Muscle of back (tissue), 13 donors: ENCODE data around the gene MRPS21. TPM values are rescaled to one million over a fixed set of nuclear protein-coding genes. Genes with fewer than 3 reads are reported as not detected.

Experiments
- DNase-seq, 3 donors: peaks; one replicate each; pipeline versions ENCODE4 v3.0.0 to v3.0.0-alpha.2; 2013
- long read RNA-seq, 9 donors: transcript quantifications; one replicate each; lab custom pipeline, GENCODE V29; 2026
- polyA plus RNA-seq, 10 donors: library from polyadenylated mRNA; unstranded; fragments of 120-200 nt; gene quantifications; one replicate each; pipeline ENCODE4 v1.2.1, GENCODE V29; 2013; ENCODE audit not compliant: insufficient read length in 10 of 10

MRPS21 gene
- 10 to 100 TPM; 39.9 to 59.1 (median 44.1) TPM for polyA plus RNA-seq
- long read RNA-seq, donor 1, transcript MRPS21-201 (2 exons, 1,462 nt) = minor isoform, 29 of 115 reads
- long read RNA-seq, donor 1, transcript MRPS21-202 (3 exons, 1,226 nt) = major isoform, 76 of 115 reads
- long read RNA-seq, donor 1, partial matches to known transcripts = 10 of 115 reads
- long read RNA-seq, donor 1, other reads (novel, unspliced or antisense) = 0 of 115 reads
- long read RNA-seq, donor 2, transcript MRPS21-201 (2 exons, 1,462 nt) = minor isoform, 27 of 83 reads
- long read RNA-seq, donor 2, transcript MRPS21-202 (3 exons, 1,226 nt) = major isoform, 56 of 83 reads
- long read RNA-seq, donor 2, partial matches to known transcripts = 0 of 83 reads
- long read RNA-seq, donor 2, other reads (novel, unspliced or antisense) = 0 of 83 reads
- long read RNA-seq, donor 3 = 0 reads
- long read RNA-seq, donor 4, transcript MRPS21-201 (2 exons, 1,462 nt) = minor isoform, 22 of 70 reads
- long read RNA-seq, donor 4, transcript MRPS21-202 (3 exons, 1,226 nt) = major isoform, 48 of 70 reads
- long read RNA-seq, donor 4, partial matches to known transcripts = 0 of 70 reads
- long read RNA-seq, donor 4, other reads (novel, unspliced or antisense) = 0 of 70 reads
- long read RNA-seq, donor 5, transcript MRPS21-202 (3 exons, 1,226 nt) = major isoform, 125 of 179 reads
- long read RNA-seq, donor 5, transcript MRPS21-201 (2 exons, 1,462 nt) = minor isoform, 46 of 179 reads
- long read RNA-seq, donor 5, partial matches to known transcripts = 8 of 179 reads
- long read RNA-seq, donor 5, other reads (novel, unspliced or antisense) = 0 of 179 reads
- long read RNA-seq, donor 6, transcript MRPS21-201 (2 exons, 1,462 nt) = minor isoform, 24 of 105 reads
- long read RNA-seq, donor 6, transcript MRPS21-202 (3 exons, 1,226 nt) = major isoform, 66 of 105 reads
- long read RNA-seq, donor 6, partial matches to known transcripts = 15 of 105 reads
- long read RNA-seq, donor 6, other reads (novel, unspliced or antisense) = 0 of 105 reads
- long read RNA-seq, donor 7, transcript MRPS21-202 (3 exons, 1,226 nt) = major isoform, 55 of 82 reads
- long read RNA-seq, donor 7, transcript MRPS21-201 (2 exons, 1,462 nt) = minor isoform, 27 of 82 reads
- long read RNA-seq, donor 7, partial matches to known transcripts = 0 of 82 reads
- long read RNA-seq, donor 7, other reads (novel, unspliced or antisense) = 0 of 82 reads
- long read RNA-seq, donor 8, transcript MRPS21-201 (2 exons, 1,462 nt) = minor isoform, 20 of 87 reads
- long read RNA-seq, donor 8, transcript MRPS21-202 (3 exons, 1,226 nt) = major isoform, 57 of 87 reads
- long read RNA-seq, donor 8, partial matches to known transcripts = 10 of 87 reads
- long read RNA-seq, donor 8, other reads (novel, unspliced or antisense) = 0 of 87 reads
- long read RNA-seq, donor 9, transcript MRPS21-201 (2 exons, 1,462 nt) = minor isoform, 6 of 15 reads
- long read RNA-seq, donor 9, transcript MRPS21-202 (3 exons, 1,226 nt) = major isoform, 9 of 15 reads
- long read RNA-seq, donor 9, partial matches to known transcripts = 0 of 15 reads
- long read RNA-seq, donor 9, other reads (novel, unspliced or antisense) = 0 of 15 reads

DNA sequence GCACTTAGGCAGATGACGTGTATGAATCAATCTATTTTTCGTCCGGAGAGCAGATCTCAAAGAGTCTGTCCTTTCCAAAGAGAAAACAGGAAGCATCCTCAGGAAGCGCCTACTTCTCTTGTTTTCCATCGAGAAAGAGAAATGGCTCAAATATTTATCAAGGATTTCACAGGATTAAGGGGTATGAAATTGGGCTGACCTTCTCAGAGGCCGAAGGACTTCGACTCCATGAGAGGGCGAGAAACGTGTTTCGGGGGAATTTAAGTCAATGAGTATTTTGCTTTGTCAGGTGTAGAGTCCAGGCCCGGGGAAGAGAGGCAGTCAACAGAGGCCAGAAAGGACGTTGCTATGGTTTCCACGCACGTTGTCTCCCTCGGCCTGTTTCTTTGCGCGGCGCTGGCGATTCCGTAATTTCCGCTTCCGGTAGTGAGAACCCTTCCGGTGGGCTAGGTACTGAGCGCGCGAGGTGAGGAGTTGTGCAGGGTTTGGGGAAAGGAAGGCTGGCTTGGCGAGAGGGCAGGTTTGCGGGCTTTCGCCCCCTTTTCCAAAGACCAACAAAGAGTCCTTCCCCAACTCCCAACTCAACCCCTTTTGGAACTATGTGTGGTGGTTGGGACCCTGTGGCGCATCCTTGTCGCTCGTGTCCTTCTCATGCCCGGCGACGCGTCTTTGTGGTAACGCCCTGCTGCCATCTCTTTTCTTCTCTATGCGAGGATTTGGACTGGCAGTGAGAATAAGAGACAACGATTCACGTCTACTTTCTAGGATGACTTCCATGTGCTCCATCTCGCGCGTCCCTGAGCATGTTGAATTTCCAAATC lies at the start of gene MRPS21:
MRPS21 (plus strand) TSS at position 429 of the 821 bp plus-strand sequence. CDS start 506 bp downstream, outside the sequence.
- peak; percentile 92 to 98 (median 95) for DNase-seq

DNA sequence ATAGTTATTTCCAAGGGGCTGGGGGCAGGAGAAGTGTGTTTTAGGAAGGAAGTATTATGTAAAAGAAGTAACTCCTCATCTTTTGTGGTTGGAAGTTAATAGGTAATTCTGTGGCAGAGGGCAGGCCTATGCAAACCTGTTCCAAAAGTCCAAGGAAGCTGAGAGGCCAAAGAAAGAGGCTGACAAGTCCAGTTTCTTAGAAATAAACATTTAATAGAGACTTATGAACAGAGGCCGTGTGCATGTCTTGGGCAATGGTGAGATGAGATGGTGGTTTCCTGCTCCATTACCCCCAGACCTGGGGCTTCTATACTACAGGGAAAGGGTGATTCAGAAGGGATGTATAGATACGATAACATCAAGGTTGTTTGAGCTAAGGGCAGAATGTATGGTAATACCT lies 43.7 kb upstream of the MRPS21 start:
- DNase-seq = no peak

DNA sequence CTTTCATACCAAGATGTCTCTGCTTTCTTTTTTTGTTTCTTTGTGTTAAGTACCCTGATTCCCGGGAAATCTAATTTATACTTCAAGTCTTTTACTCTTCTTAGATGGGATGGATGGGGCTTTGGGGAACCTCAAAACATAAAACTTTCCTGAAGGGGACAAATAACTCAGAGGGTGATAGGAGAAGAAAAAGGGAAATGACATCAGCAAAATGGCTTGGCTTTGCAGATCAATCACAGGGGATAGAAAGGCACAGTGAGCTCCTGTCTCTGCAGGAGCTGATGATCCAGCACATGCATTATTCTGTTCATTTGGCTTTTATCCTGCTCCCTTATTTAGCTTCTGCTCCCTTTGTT lies 37.5 kb upstream of the MRPS21 start:
- no peak for DNase-seq

DNA sequence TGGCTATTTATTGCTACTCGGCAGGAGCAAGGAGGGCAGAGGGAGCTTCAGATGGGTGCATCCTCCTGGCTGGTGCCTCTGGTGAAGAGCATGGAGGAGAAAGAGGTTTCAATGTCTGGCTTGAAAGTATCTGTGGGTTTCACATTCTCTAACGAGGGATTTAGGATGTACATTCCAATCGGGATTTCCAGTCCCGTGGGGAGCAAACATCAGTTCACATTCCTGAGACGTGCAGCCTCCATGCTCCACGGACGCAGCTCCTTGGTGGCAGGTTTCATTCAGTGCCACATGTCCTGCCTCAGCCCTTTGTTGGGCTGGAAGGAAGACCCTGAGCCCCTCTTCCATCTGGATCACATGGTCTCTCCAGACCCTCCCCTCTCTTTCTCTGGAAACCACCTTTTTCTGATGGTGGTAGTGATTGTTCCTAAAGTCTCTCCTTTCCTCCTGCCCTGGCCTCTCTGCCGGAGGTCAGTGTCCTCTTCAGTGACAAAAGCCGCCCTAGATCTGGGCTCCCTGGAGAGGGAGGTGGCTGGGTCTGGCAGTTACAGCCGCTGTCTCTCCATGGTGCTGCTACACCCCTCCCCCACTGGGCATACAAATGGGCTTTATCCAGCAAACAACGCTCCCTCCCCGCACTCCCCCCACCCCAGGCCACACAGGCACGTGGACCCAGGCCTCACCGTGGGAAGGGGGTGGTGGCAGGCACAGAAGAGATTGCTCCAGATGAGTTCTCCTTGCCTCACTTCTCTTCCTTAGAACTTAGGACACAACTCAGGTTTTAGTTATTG lies 36.9 kb upstream of the MRPS21 start:
- no peak for DNase-seq

DNA sequence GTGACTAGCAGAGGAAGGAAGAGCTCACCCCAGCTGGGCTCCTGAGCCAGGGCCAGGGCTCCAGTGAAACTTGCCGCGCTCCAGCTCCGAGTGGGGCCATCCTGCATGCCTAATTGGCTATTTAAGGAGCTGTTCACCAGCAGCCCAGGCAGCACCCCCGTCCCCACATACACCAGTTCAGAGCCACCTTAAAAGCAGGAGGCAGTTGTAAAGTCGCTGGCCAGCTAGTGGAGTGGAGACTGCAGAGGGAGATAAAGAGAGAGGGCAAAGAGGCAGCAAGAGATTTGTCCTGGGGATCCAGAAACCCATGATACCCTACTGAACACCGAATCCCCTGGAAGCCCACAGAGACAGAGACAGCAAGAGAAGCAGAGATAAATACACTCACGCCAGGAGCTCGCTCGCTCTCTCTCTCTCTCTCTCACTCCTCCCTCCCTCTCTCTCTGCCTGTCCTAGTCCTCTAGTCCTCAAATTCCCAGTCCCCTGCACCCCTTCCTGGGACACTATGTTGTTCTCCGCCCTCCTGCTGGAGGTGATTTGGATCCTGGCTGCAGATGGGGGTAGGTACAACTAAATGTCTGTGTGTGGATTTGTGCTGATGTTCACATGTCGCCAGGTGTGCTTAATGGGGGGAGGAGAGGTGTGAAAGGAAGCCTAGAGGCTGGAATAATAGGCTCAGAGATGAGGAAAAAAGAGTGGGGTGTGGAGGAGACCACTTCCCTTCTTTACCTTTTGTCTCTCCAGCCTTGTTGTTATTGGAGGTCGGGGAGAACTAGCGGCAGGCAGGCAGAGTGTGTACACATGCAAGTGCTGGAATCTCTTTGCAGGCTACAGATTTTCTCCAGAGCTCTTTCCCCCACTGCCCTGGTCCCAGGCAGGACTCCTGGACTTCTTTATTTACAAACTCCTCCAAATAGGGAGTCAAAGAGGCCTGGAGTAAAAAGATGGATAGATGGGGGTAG lies 35.8 kb upstream of the MRPS21 start, which contains the start of gene CA14:
CA14 (plus strand) TSS at position 151 of the 962 bp plus-strand sequence; CDS start at position 506, 355 bp downstream.
- DNase-seq = peak in 1 of 3 donors; percentile 20

DNA sequence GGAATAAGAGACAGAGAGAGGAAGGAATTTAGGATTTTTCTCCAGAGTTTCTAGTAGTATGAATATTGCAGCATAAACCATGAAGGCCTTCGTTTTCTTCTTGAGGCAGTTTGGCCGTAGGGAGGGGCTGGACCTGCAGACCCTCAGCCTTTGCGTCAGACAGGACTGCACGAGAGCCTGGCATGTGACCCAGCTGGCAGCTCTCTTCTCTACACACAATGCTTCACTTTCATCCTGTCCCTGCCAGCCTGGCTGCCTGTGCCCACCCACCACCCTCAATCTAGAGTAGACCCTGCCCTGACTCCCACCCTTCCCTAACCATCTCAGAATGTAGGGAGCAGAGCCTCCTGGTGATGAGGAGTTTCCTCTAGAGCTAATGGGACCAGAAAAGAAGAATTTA lies 34.4 kb upstream of the MRPS21 start:
- no peak for DNase-seq

DNA sequence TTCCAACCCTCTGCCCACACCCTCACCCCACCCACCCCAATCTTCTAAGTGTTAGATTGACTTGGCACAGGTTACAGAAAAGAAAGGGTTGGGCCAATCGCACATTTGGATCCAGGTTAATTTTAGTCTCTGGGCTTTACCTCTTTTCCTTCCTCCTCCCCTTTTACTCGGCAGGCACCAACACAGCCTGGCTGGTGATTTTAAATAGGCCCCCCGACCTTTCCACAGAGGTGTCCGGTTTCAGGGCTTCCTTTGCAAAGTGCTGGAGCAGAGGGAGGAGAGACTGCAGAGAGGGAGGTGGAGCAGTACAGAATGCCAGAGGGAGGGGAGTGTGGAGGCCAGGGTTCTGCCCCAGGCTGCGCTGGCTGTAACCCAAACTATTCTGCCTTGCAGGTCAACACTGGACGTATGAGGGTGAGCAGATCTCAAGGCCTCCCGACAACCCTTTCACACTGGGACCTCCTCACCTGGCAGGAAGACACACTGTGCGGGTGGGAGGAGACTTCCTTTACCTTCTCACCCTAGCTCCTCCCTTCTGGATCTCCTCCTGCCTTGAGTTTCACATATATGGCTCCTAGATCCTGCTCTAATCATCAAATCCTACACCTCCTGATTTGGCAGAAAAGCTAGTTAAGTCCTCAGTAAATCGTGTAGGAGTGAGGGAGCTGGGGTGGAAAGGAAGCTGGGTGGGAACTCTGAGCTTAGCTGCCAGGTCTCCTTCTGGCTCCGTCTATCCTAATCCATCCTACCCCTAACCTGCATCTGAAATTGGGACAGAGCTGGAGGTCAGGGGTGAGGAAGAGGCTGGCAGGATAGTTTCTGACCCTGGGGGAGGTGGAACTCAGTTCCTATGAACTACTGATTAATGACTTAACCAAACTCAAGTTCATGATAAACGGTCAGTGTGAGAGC lies 33.6 kb upstream of the MRPS21 start:
- DNase-seq = peak in 2 of 3 donors; percentile 34 to 65

DNA sequence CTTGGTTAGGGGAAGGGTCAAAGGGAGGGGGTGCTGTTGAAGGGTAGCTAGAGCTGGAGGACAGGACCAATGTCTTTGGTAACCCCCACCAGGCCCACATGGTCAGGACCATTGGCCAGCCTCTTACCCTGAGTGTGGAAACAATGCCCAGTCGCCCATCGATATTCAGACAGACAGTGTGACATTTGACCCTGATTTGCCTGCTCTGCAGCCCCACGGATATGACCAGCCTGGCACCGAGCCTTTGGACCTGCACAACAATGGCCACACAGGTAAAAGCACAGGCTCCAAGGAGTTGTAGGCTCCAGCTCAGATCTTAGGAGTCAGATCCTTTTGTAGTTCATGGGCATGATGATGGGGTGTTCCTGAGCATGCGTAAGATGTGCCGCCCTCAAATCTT lies 32.3 kb upstream of the MRPS21 start:
- no peak for DNase-seq

DNA sequence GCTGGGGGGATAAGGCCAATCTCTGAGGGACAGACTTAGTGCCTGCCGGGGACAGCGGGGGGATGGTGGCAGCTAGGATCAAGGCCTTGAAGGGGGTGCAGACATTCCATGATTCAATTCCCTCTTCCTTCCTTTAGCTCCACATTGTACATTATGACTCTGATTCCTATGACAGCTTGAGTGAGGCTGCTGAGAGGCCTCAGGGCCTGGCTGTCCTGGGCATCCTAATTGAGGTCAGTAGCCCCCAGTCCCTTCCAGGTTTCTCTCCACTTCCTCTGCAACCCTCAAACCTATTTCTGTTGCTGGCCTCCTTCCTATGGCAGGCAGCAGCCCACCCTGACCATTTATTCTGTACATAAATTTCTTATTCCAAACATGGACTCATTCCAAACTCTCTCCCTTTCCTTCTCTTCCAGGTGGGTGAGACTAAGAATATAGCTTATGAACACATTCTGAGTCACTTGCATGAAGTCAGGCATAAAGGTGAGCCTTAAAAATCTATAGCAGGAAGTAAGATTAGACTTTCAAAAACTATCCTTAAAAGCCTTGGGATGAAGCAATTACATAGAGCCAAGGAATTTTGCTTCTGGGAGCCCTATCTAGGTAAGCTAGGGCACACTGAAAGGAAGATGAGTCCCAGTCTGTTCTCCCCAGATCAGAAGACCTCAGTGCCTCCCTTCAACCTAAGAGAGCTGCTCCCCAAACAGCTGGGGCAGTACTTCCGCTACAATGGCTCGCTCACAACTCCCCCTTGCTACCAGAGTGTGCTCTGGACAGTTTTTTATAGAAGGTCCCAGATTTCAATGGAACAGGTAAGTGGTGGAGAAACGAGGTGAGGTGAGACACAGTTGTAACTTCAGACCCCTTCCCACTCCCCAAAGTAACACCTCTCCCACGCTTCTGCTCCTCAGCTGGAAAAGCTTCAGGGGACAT lies 31.0 kb upstream of the MRPS21 start:
- DNase-seq = no peak

DNA sequence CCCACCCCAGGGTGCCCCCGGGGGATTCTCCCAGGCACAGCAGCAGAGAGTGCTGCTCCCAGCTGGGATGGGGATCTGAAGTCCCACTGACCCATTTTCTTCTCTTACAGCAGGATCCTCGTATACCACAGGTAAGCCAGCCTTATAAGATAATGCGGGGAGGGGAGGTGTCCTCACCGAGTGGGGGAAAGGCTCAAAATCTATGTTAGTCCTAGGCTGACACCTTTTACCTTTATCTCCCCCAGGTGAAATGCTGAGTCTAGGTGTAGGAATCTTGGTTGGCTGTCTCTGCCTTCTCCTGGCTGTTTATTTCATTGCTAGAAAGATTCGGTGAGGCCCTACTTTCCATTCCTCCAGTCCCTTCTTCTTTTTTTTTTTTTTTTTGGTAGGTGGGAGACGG lies 30.1 kb upstream of the MRPS21 start:
- DNase-seq = no peak

DNA sequence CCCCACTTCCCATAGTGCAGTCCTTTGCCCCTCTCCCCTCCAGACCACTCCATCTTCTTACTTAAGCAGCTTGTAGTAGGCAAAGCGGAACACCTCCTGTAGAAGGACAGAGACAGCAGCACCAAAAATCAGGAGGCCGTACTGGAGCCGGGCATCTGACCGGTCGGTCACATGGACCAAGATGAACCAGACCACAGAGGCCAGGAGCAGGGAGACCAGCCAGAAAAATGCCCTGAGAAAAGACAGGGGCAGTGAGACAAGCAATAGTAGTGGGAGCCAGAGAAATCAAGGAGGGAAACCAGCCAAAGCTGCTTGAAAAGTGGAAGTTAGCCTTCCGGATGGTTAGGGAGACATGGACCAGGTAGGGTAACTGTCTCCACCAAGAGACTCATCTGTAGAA lies 25.8 kb upstream of the MRPS21 start:
- DNase-seq = no peak

DNA sequence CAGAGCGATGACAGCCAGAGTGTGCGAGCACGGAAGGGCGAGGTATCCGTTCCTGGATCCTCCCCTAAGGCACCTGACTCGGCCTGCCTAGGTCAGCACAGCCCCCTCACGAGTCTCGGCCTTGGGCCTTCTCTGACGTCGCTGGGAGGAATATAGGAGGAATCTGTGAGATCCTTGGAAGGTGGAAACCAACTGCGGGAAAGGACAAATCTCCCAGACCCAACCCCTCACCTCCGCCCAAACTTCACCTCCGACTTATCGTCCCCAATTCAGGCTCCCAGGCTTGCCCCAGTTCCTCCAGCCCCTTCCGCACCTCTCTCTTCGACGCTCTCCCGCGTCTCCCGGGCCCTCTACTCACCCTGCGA lies 25.3 kb upstream of the MRPS21 start:
- peak in 1 of 3 donors; percentile 62 for DNase-seq

DNA sequence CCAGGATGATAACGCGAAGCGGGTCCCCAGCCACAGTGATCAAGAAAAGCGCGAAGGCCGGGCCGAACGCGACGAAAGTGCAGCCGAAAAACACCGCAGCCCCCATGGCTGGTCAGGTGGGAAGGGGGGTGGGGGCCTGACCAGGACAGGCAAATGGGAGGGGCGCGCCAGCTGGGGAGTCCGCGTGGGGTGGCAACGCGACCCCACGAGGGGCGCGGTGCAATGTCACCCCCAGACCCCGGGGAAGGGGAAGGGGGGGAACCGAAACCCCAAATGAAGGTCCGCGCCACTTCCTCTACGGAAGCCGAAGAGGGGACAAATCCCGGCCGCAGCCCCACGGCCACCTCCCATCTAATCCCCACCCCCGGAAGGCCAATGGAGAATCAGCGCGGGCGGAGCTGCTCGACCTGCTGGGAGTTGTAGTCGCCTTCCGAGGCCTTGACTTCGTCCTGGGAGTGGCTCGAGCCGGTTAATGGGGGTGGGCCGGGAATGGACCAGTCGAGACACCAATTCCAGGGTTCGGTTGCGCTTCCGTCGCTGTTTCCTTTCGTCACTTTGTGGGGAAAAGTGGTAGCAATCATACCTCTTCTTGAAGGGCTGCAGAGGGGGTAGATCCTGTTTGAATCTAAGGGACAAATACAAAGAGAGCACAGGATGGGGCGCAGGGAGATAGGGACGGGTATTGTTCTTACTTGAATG lies 24.8 kb upstream of the MRPS21 start, which contains the start of gene APH1A:
APH1A (minus strand) TSS at position 312 of the 699 bp plus-strand sequence; CDS start at position 106, 206 bp downstream.
- peak; percentile 97 to 99 (median 98) for DNase-seq

DNA sequence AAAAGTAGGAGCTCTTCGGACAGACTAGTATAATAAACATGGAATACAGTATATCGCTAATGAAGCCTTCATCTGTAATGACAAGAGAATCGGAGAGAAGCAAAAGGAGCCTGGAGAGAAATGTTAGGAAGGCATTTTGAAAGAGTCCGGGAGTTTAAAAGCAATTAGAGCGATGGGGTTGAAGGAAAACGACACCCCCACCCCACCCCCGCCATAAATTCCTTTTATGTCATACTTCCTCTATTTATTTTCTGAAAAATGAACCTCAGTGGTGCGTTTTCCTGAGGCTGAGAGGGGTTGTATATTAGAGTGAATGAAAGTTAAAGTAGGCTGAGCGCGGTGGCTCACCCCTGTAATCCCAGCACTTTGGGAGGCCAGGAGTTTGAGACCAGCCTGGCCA lies 24.2 kb upstream of the MRPS21 start:
- DNase-seq = no peak
